Measurements from ENCODE around the gene PSMD13.
A peak's percentile ranks its signal among the peaks of the same experiment; 100 is the strongest.
"Not testable (repeated sequence)": the region's sequence is repeated elsewhere in the genome, so short reads cannot be mapped to it uniquely, and the experiment has no call there.

Gene PSMD13

GRCh38 chr11:217704-218103 is 19.1 kb upstream of the PSMD13 start:
- DNase-seq (ENCODE audit: low read depth in 2 of 2) = no peak

- no peak for DNase-seq (ENCODE audit: low read depth in 2 of 2)
Measured at GRCh38 chr11:218815-219593, 17.8 kb upstream of the PSMD13 start.

- DNase-seq (ENCODE audit: low read depth in 2 of 2) = not testable (repeated sequence)
Measured at GRCh38 chr11:220641-221215, 16.0 kb upstream of the PSMD13 start.

- DNase-seq (ENCODE audit: low read depth in 2 of 2) = no peak
Measured at GRCh38 chr11:221539-221938, 15.2 kb upstream of the PSMD13 start.

GRCh38 chr11:221998-222789 is 14.6 kb upstream of the PSMD13 start:
- no peak for DNase-seq (ENCODE audit: low read depth in 2 of 2)

- no peak for DNase-seq (ENCODE audit: low read depth in 2 of 2)
Measured at GRCh38 chr11:223026-223789, 13.6 kb upstream of the PSMD13 start.

GRCh38 chr11:223884-224283 is 12.9 kb upstream of the PSMD13 start:
- no peak for DNase-seq (ENCODE audit: low read depth in 2 of 2)

GRCh38 chr11:224424-224823 is 12.4 kb upstream of the PSMD13 start:
- no peak for DNase-seq (ENCODE audit: low read depth in 2 of 2)

- DNase-seq (ENCODE audit: low read depth in 2 of 2) = no peak
Measured at GRCh38 chr11:225734-226453, 10.9 kb upstream of the PSMD13 start.

GRCh38 chr11:227824-228379 is 8.9 kb upstream of the PSMD13 start:
- no peak for DNase-seq (ENCODE audit: low read depth in 2 of 2)

GRCh38 chr11:230431-230830 is 6.3 kb upstream of the PSMD13 start:
- no peak for DNase-seq (ENCODE audit: low read depth in 2 of 2)

GRCh38 chr11:232783-233565 is 3.8 kb upstream of the PSMD13 start:
- no peak for DNase-seq (ENCODE audit: low read depth in 2 of 2)

- no peak for DNase-seq (ENCODE audit: low read depth in 2 of 2)
Measured at GRCh38 chr11:235180-235579, 1.6 kb upstream of the PSMD13 start.

- DNase-seq (ENCODE audit: low read depth in 2 of 2) = no peak
Measured at GRCh38 chr11:235609-235996, 1.2 kb upstream of the PSMD13 start.

GRCh38 chr11:235997-236773 is 591 bp upstream of the PSMD13 start, which contains the start of gene SIRT3:
SIRT3 (minus strand) TSS chr11:236342; CDS start chr11:236328, 14 bp downstream.
- DNase-seq (ENCODE audit: low read depth in 2 of 2) = peak; percentile 55 to 70

- DNase-seq (ENCODE audit: low read depth in 2 of 2) = not testable (repeated sequence)
Measured at GRCh38 chr11:238346-238745, 1.6 kb downstream of the PSMD13 start.

GRCh38 chr11:240315-240714 is 3.5 kb downstream of the PSMD13 start:
- DNase-seq (ENCODE audit: low read depth in 2 of 2) = no peak

GRCh38 chr11:241634-242033 is 4.9 kb downstream of the PSMD13 start:
- no peak for DNase-seq (ENCODE audit: low read depth in 2 of 2)

GRCh38 chr11:244376-244775 is 7.6 kb downstream of the PSMD13 start:
- DNase-seq (ENCODE audit: low read depth in 2 of 2) = no peak

Measured in stimulated activated CD4-positive, alpha-beta T cell treated with anti-CD3 and anti-CD28 coated beads, Interleukin-4, amount 100 ng/mL, for 48 hours (primary cell).